ENCODE data around the gene CADM1.

DNA sequence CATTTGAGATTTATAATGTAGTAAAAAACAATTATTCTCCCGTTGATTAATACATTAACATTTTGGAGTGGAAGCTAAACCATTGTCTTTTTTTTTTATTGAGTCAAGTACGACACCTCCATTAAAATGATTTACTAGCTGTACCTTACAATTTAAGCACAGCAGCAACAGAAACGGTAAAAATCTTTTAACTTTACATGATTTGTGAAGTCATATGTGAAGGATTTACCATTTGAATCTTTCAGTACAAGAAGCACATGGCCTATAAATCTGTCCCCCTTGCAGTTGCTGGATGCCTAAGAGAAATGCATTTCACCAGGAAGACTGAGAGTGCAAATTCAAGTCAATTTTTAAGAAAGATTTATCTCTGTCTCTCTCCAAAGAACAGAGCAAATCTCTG, 324.6 kb downstream of the CADM1 start:
- no peak for TF ChIP-seq POLR2AphosphoS5 (IDR thresholded peaks at IDR 0.05)
- no peak for TF ChIP-seq POLR2A (IDR thresholded peaks at IDR 0.05)

Measured in stomach (tissue), 4 donors.